ENCODE results near the gene ZDHHC18.

Gene ZDHHC18

DNA sequence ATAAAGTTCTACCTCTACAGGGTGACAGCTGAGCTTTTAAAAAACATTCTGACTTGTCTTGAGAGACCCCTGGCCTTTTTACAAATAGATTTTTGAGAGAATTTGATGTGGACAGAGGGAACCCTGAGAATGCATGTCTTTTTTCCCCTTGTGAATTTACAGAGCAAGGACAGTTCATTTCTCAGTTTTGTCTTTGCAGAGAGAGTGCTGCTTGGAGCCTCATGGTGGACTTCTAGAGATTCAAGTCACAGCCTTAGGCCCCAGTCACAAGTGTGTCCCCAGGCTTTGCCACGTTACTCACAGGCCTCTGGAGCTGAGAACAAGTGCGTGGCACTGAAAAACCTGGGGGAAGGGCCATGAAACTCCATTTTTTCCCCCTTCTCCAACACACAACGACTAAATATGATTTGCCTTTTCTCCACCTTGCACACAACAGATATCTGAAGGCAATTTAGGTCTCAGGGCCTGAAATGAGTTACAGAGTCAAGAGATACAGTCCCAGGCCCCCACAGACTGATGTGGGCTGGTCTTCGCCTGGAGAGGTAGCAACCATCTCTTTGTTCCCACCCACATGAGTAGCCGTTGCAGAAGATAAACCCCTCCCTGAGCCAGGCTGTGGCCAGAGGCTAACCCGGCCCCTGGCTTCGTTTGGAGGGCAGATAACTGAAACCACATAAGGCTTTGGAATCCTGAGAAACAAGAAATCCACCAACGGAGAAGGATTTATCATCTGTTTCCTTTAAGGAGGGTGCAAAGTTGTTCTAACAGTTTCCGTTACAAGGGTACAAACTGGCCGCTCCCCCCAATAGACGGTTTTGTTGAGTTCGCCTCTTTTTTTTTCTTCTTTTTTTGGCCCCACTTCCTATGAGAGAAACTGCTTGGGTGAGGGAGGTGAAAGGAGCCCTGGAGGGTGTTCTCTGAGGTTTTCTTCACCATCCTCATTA lies 39.8 kb upstream of the ZDHHC18 start:
- DNase-seq (ENCODE audit: low read depth), result peak; percentile 73
- H3K27me3 ChIP-seq (replicated peaks; ENCODE audit: control insufficient read depth, insufficient read depth, low read length), result no peaks in the 10 kb centered on the region
- peaks cover 88% of the 10 kb centered on the region for H3K4me1 ChIP-seq (ENCODE audit: control insufficient read depth, insufficient read depth, low read length)
- H3K9ac ChIP-seq (ENCODE audit: low read length), result peak overlapping the region; percentile 99
- H3K4me3 ChIP-seq (ENCODE audit: low read length), result peak overlapping the region; percentile 90
- H3K36me3 ChIP-seq (ENCODE audit: control insufficient read depth, insufficient read depth, low read length, severe bottlenecking), result peaks cover 9% of the 10 kb centered on the region
- no peaks in the 10 kb centered on the region for H3K9me3 ChIP-seq (ENCODE audit: control insufficient read depth, low read length)

DNA sequence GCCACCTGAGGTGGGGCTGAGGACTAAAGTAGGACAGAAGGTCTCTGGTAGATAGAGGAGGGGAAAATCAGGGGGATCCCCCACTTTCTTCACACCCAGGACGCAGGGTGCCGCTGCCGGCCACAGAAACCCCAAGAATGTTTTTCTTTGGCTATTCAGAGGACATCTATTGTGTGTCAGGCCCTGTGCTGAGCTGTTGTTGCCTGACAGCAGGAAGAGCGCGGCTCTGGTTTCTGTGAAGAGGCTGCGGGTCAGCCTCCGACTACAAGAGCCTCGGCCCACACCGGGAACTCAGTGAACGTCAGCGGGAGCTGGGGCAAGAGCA lies 39.1 kb upstream of the ZDHHC18 start:
- Histone ChIP-seq H3K9me3 (ENCODE audit: control insufficient read depth, low read length) (no peaks in the 10 kb centered on the region), H3K4me1 (ENCODE audit: control insufficient read depth, insufficient read depth, low read length) (peaks cover 82% of the 10 kb centered on the region), H3K36me3 (ENCODE audit: control insufficient read depth, insufficient read depth, low read length, severe bottlenecking) (peaks cover 7% of the 10 kb centered on the region), H3K27me3 (replicated peaks; ENCODE audit: control insufficient read depth, insufficient read depth, low read length) (no peaks in the 10 kb centered on the region), H3K4me3 (ENCODE audit: low read length) (peak overlapping the region; percentile 90), H3K9ac (ENCODE audit: low read length) (peak overlapping the region; percentile 99)
- peak; percentile 74 for DNase-seq (ENCODE audit: low read depth)

DNA sequence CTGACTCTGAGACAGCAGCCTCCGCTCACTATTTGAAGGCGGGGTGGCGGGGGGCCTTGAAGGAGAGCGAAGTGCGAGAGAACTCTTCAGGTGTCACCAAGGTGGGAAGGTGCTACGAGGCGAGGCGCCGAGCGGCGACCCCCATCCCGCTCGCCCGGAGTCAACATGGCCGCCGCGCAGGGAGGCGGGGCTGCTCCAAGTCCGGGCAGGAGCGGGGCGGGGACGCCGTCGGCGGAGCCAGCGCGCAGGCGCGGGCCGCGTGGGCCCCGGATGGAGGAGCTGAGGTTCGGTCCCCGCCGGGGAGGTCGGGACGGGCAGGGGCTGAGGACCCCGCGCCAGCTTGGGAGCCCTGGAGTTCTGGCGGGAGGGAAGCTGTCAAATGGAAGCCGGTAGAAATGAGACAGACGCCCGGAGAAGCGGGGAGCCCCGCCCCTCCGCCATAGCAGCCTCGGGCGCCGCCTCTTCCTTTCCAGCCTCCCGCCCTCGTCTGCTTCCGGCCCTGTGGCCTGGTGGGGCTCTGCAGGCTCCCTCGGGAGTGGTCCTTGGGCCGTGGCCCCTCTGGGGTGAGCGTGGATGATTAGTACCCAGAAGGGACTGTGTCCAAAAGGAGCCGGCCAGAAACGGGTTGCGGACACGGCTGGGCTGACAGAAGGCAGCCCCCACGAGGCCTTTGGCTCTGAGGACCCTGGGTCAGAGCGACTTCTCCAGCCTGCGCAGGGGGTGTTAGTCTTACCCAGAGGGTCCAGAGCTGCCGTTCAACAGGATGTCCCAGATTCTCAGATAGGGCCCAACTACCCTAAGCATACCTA lies 38.6 kb upstream of the ZDHHC18 start, which contains the start of gene PIGV:
TSS of gene PIGV (plus strand) at position 245 of the 809 bp plus-strand sequence. CDS start 2,866 bp downstream, outside the sequence.
- DNase-seq (ENCODE audit: low read depth), result peak; percentile 91
- H3K27me3 ChIP-seq (replicated peaks; ENCODE audit: control insufficient read depth, insufficient read depth, low read length), result no peaks in the 10 kb centered on the region
- H3K4me1 ChIP-seq (ENCODE audit: control insufficient read depth, insufficient read depth, low read length), result peaks cover 77% of the 10 kb centered on the region
- H3K36me3 ChIP-seq (ENCODE audit: control insufficient read depth, insufficient read depth, low read length, severe bottlenecking), result peaks cover under 1% of the 10 kb centered on the region
- no peaks in the 10 kb centered on the region for H3K9me3 ChIP-seq (ENCODE audit: control insufficient read depth, low read length)
- peak within 1 kb of the TSS; percentile 90 for H3K4me3 ChIP-seq (ENCODE audit: low read length)
- peak within 1 kb of the TSS; percentile 99 for H3K9ac ChIP-seq (ENCODE audit: low read length)

DNA sequence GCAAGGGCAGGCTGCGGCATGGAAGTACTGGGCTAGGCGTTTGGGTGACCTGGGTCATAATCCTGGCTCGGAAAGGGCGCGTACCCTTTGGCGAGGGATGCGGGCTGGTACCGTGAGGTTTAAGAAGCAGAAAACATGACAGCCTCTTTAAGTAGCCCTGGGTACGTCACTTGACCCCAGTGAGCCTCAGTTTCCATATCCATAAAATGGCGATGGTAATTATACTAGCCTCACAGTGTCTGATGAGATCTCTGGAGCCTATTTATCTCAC lies 38.0 kb upstream of the ZDHHC18 start:
- Histone ChIP-seq H3K9ac (ENCODE audit: low read length) (peak overlapping the region; percentile 99), H3K4me3 (ENCODE audit: low read length) (peak overlapping the region; percentile 90), H3K36me3 (ENCODE audit: control insufficient read depth, insufficient read depth, low read length, severe bottlenecking) (no peaks in the 10 kb centered on the region), H3K27me3 (replicated peaks; ENCODE audit: control insufficient read depth, insufficient read depth, low read length) (no peaks in the 10 kb centered on the region), H3K9me3 (ENCODE audit: control insufficient read depth, low read length) (no peaks in the 10 kb centered on the region), H3K4me1 (ENCODE audit: control insufficient read depth, insufficient read depth, low read length) (peaks cover 72% of the 10 kb centered on the region)
- DNase-seq (ENCODE audit: low read depth), result no peak

DNA sequence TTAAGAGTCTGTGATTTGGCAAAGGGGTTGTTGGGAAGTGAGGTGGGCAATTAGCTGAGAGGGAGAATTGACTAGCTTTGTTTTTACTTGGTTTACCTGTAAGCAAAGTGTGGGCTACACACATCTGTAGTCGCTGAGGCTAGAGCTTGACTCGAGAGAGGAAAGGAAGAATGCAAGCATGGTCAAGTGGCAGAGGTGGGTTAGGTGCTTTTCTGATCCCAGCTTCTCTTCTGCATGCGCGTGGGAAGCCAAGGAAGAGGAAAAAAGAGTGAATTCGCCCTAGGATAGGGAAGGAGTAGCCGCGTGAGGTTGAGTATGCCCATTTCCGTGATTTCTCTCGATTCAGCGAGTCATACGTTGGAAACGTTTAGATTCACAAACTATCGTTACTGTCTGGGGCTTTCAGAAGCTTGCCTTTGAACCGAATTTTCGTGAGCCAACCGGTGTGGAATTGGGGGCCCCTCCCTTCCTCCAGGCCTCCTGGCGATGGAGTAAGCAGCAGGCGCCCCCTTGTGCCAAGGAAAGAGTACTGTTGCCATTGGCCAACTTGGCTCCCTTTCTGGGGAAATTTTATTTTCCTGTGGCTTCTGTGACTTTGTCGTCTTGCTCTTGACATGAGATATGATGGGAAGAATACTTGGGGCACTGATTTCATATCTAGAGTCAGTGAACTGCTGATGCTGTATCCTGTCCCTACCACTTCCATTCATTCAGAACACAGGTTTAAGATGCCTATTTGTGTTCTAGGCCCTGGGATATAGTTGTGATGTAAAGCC lies 37.5 kb upstream of the ZDHHC18 start:
- H3K27me3 ChIP-seq (replicated peaks; ENCODE audit: control insufficient read depth, insufficient read depth, low read length), result no peaks in the 10 kb centered on the region
- peaks cover 3% of the 10 kb centered on the region for H3K36me3 ChIP-seq (ENCODE audit: control insufficient read depth, insufficient read depth, low read length, severe bottlenecking)
- H3K9me3 ChIP-seq (ENCODE audit: control insufficient read depth, low read length), result no peaks in the 10 kb centered on the region
- peak; percentile 97 for DNase-seq (ENCODE audit: low read depth)
- peak overlapping the region; percentile 90 for H3K4me3 ChIP-seq (ENCODE audit: low read length)
- H3K4me1 ChIP-seq (ENCODE audit: control insufficient read depth, insufficient read depth, low read length), result peaks cover 69% of the 10 kb centered on the region
- peak overlapping the region; percentile 99 for H3K9ac ChIP-seq (ENCODE audit: low read length)

DNA sequence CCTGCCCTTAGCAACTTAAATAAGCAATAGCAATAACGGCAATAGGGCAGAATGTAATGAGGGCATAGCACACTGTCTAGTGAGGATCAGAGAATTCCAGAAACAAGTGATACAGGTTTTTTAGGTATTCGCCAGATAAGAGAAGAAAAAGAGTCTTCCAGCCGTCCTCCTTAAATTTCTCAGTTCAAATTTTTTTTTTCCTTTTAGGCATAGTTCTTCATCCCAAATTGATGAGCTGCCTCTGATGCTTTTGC lies 36.9 kb upstream of the ZDHHC18 start:
- H3K4me3 ChIP-seq (ENCODE audit: low read length), result no peak overlapping the region
- H3K27me3 ChIP-seq (replicated peaks; ENCODE audit: control insufficient read depth, insufficient read depth, low read length), result no peaks in the 10 kb centered on the region
- no peaks in the 10 kb centered on the region for H3K9me3 ChIP-seq (ENCODE audit: control insufficient read depth, low read length)
- no peak for DNase-seq (ENCODE audit: low read depth)
- peaks cover 69% of the 10 kb centered on the region for H3K4me1 ChIP-seq (ENCODE audit: control insufficient read depth, insufficient read depth, low read length)
- H3K9ac ChIP-seq (ENCODE audit: low read length), result peak overlapping the region; percentile 99
- H3K36me3 ChIP-seq (ENCODE audit: control insufficient read depth, insufficient read depth, low read length, severe bottlenecking), result peaks cover 8% of the 10 kb centered on the region

DNA sequence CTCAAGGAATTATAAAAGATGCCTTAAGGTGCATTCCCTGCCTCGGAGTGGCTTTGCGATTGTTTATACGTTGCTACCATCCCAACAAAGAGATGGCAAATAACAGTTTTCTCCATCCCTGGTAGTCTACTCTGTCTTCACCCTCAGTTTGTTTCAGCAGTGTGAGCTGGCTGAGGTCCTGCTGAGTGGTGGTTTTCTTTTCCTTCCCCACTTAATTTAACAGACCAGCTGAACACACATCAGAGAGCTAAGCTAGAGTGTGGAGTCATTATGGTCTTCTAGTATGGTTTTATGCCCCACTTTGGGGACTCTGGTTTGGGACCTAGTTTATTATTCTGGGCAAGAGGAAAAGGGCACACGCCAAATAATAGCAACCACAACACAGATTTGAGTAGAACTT lies 36.6 kb upstream of the ZDHHC18 start:
- H3K4me3 ChIP-seq (ENCODE audit: low read length), result no peak overlapping the region
- DNase-seq (ENCODE audit: low read depth), result no peak
- H3K27me3 ChIP-seq (replicated peaks; ENCODE audit: control insufficient read depth, insufficient read depth, low read length), result no peaks in the 10 kb centered on the region
- peaks cover 69% of the 10 kb centered on the region for H3K4me1 ChIP-seq (ENCODE audit: control insufficient read depth, insufficient read depth, low read length)
- no peaks in the 10 kb centered on the region for H3K9me3 ChIP-seq (ENCODE audit: control insufficient read depth, low read length)
- peaks cover 12% of the 10 kb centered on the region for H3K36me3 ChIP-seq (ENCODE audit: control insufficient read depth, insufficient read depth, low read length, severe bottlenecking)
- H3K9ac ChIP-seq (ENCODE audit: low read length), result peak overlapping the region; percentile 99

DNA sequence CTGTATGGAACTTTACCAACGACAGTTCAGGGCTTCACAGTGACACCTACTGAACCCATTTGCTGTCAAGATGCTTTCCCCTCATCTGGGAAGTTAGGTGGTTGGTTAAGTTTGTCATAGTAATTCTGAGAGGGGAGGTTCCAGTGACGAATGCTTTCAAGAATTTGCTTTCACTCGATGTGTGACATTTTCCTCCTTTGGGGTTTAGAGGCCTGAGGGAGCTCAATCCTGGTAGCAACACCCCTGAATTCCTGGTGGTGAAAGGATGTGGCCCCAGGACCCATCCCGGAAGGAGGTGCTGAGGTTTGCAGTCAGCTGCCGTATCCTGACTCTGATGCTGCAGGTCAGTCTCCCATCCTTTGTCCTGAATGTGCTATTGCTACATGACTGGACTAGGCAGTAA lies 35.9 kb upstream of the ZDHHC18 start:
- Histone ChIP-seq H3K4me1 (ENCODE audit: control insufficient read depth, insufficient read depth, low read length) (peaks cover 67% of the 10 kb centered on the region), H3K36me3 (ENCODE audit: control insufficient read depth, insufficient read depth, low read length, severe bottlenecking) (peaks cover 15% of the 10 kb centered on the region), H3K27me3 (replicated peaks; ENCODE audit: control insufficient read depth, insufficient read depth, low read length) (no peaks in the 10 kb centered on the region), H3K9ac (ENCODE audit: low read length) (peak overlapping the region; percentile 27), H3K9me3 (ENCODE audit: control insufficient read depth, low read length) (no peaks in the 10 kb centered on the region), H3K4me3 (ENCODE audit: low read length) (no peak overlapping the region)
- no peak for DNase-seq (ENCODE audit: low read depth)

DNA sequence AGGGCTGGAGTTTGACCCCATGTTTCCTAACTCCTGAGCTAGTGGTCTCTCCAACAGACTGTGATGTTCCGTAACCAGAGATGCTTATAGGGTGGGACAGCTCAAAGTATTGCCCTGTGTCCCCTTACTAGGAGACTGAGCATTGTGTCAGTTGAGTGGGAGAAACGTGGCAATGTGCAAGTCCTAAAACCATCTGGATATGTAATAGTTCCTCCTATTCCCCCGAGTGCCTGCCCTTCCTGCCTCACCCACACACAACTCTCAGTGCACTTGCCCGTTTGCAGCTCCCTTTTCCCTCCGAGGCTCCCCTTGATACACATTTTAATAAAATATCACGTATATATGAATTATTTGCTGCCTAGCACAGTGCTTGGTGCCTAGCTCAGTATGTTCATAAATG lies 35.3 kb upstream of the ZDHHC18 start:
- no peak overlapping the region for H3K4me3 ChIP-seq (ENCODE audit: low read length)
- no peaks in the 10 kb centered on the region for H3K9me3 ChIP-seq (ENCODE audit: control insufficient read depth, low read length)
- peaks cover 15% of the 10 kb centered on the region for H3K36me3 ChIP-seq (ENCODE audit: control insufficient read depth, insufficient read depth, low read length, severe bottlenecking)
- no peaks in the 10 kb centered on the region for H3K27me3 ChIP-seq (replicated peaks; ENCODE audit: control insufficient read depth, insufficient read depth, low read length)
- H3K4me1 ChIP-seq (ENCODE audit: control insufficient read depth, insufficient read depth, low read length), result peaks cover 61% of the 10 kb centered on the region
- DNase-seq (ENCODE audit: low read depth), result no peak
- peak overlapping the region; percentile 27 for H3K9ac ChIP-seq (ENCODE audit: low read length)

DNA sequence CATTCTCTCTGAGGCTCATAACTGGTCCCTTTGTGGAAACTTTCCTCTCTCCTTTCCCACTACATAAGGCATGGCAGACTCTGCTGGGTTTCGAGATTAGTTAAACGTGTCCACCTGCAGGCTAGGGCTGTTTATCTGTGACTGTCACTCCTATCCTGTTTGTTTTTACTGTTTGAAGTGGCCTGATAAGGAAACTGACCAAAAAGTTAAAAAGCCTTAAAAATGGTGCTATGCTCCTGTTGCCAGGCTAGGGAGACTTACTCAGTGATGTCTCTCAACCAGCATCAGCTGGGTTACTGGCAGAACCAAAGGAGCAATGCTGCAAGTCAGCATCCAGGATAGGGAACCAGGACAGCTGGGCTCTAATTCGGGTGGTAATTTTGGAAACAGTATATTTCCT lies 34.9 kb upstream of the ZDHHC18 start:
- DNase-seq (ENCODE audit: low read depth), result no peak
- H3K4me1 ChIP-seq (ENCODE audit: control insufficient read depth, insufficient read depth, low read length), result peaks cover 56% of the 10 kb centered on the region
- peaks cover 15% of the 10 kb centered on the region for H3K36me3 ChIP-seq (ENCODE audit: control insufficient read depth, insufficient read depth, low read length, severe bottlenecking)
- no peaks in the 10 kb centered on the region for H3K9me3 ChIP-seq (ENCODE audit: control insufficient read depth, low read length)
- no peak overlapping the region for H3K4me3 ChIP-seq (ENCODE audit: low read length)
- no peaks in the 10 kb centered on the region for H3K27me3 ChIP-seq (replicated peaks; ENCODE audit: control insufficient read depth, insufficient read depth, low read length)
- H3K9ac ChIP-seq (ENCODE audit: low read length), result no peak overlapping the region

DNA sequence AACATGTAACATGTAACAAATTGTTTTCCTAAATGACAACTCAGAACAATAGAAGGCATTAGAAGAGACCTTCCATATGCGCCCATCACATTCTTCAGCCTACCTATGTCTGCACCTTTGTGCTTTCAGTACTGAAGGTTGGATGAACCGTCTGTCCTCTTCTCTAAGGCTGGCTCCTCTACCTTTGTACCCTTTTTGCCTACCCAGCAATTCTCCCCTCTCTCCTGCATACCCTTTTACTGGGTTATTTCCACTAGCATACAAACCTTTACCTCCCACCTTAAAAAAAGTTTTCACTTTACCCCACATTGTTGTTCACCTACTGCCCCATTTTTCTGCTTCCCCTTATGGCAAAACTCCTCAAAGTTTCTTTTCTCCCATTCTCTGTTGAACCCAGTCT lies 33.6 kb upstream of the ZDHHC18 start:
- no peak overlapping the region for H3K4me3 ChIP-seq (ENCODE audit: low read length)
- peaks cover 55% of the 10 kb centered on the region for H3K4me1 ChIP-seq (ENCODE audit: control insufficient read depth, insufficient read depth, low read length)
- DNase-seq (ENCODE audit: low read depth), result no peak
- no peaks in the 10 kb centered on the region for H3K27me3 ChIP-seq (replicated peaks; ENCODE audit: control insufficient read depth, insufficient read depth, low read length)
- no peaks in the 10 kb centered on the region for H3K9me3 ChIP-seq (ENCODE audit: control insufficient read depth, low read length)
- peaks cover 15% of the 10 kb centered on the region for H3K36me3 ChIP-seq (ENCODE audit: control insufficient read depth, insufficient read depth, low read length, severe bottlenecking)
- no peak overlapping the region for H3K9ac ChIP-seq (ENCODE audit: low read length)
